Measurements from ENCODE around the gene WFIKKN1. TPM values are rescaled to one million over a fixed set of nuclear protein-coding genes. Genes with fewer than 3 reads are reported as not detected.
A peak's percentile ranks its signal among the peaks of the same experiment; 100 is the strongest.

The WFIKKN1 gene
- total RNA-seq, 1 experiment from 2014 or later = 12.3 TPM

DNA sequence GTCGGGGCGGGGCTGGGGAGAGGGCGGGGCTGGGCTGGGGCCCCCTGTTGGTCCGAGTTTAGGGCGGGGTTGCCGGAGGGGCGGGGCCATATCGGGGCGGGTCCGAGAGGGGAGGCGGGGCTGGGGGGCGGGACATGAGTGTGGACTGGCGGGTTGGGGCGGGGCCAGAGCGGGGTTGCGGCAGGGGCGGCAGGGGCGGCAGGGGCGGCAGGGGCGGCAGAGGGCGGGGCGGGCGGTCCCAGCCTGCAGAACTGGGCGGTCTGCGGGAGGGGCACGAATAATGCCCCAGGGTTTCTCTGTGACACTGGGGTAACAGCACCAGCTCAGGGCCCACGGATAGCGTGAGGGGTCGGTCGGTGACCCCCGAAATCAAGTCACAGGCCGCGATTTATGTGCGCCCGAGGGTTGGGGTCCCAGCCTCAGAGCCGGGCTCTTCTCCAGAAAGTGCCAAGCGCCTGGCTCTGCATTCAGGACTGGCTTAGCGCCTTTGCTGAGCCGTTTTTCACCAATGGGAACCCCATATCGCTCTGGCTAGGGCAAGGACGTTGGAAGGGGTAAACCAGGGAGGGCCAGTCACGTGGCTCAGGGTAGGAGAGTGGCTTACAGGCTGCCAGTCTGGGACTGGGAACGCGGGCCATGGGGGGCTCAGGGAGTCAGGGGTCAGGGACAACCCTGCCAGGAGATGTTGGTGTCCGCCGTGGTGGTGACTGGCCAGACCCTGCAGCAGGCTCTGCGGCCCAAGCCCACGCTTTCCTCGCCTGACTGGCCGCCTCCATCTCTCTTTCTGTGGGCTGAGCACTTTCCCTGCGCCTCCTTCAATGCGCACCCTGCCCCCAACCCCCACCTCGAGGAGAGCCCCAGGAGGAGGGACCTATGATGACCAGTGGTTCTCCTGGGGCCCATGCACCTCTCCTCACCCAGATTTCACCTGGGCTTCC is 6.6 kb downstream of the WFIKKN1 start:
- CTCF ChIA-PET = interaction anchor here (0.5 to 4.0 kb wide), 17 partner anchors 11 to 284 kb away, joined by 3 to 37 read pairs (median 7); partner anchors contain the start of genes RHBDL1, RHOT2 and WDR90
- Mint-ChIP-seq H3K4me1 (peaks cover 19% of the 10 kb centered on the region), H3K27me3 (ENCODE audit: low read depth) (peaks cover 4% of the 10 kb centered on the region; the same call in 1 of the 2 replicates), H3K9me3 (no peaks in the 10 kb centered on the region), H3K4me3 (peak overlapping the region; percentile 97), H3K36me3 (no peaks in the 10 kb centered on the region), H3K27ac (peak overlapping the region; percentile 70)
- POLR2A ChIA-PET = interaction anchor here (0.8 to 1.5 kb wide), 4 partner anchors 11 to 30 kb away, joined by 3 to 7 read pairs (median 5); partner anchors contain the start of genes RHOT2 and WDR90
- DNase-seq (ENCODE audit: low spot score) (peak; percentile 91), ATAC-seq (peak; percentile 19)
- TF ChIP-seq CTCF (IDR thresholded peaks at IDR 0.05) = no peak
- TF ChIP-seq, protein P1, sequence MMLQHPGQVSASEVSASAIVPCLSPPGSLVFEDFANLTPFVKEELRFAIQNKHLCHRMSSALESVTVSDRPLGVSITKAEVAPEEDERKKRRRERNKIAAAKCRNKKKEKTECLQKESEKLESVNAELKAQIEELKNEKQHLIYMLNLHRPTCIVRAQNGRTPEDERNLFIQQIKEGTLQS (CRISPR knock-in tag; conservative IDR thresholded peaks at IDR 0.05) = no peak
- no peak for TF ChIP-seq JUN (CRISPR knock-in tag; IDR thresholded peaks at IDR 0.05)
- TF ChIP-seq, protein P2, sequence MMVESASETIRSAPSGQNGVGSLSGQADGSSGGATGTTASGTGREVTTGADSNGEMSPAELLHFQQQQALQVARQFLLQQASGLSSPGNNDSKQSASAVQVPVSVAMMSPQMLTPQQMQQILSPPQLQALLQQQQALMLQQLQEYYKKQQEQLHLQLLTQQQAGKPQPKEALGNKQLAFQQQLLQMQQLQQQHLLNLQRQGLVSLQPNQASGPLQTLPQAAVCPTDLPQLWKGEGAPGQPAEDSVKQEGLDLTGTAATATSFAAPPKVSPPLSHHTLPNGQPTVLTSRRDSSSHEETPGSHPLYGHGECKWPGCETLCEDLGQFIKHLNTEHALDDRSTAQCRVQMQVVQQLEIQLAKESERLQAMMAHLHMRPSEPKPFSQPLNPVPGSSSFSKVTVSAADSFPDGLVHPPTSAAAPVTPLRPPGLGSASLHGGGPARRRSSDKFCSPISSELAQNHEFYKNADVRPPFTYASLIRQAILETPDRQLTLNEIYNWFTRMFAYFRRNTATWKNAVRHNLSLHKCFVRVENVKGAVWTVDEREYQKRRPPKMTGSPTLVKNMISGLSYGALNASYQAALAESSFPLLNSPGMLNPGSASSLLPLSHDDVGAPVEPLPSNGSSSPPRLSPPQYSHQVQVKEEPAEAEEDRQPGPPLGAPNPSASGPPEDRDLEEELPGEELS (CRISPR knock-in tag; IDR thresholded peaks at IDR 0.05) = 0 out of 2 replicates have a peak, but pooled peaks have one; percentile 27
- TF ChIP-seq SP1 (CRISPR knock-in tag; conservative IDR thresholded peaks at IDR 0.05) = peak; percentile 40
- TF ChIP-seq, protein P3, sequence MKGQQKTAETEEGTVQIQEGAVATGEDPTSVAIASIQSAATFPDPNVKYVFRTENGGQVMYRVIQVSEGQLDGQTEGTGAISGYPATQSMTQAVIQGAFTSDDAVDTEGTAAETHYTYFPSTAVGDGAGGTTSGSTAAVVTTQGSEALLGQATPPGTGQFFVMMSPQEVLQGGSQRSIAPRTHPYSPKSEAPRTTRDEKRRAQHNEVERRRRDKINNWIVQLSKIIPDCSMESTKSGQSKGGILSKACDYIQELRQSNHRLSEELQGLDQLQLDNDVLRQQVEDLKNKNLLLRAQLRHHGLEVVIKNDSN (CRISPR knock-in tag; IDR thresholded peaks at IDR 0.05) = peak; percentile 87
- TF ChIP-seq E2F1 (CRISPR knock-in tag; IDR thresholded peaks at IDR 0.05) = no peak
- TF ChIP-seq, protein P4, sequence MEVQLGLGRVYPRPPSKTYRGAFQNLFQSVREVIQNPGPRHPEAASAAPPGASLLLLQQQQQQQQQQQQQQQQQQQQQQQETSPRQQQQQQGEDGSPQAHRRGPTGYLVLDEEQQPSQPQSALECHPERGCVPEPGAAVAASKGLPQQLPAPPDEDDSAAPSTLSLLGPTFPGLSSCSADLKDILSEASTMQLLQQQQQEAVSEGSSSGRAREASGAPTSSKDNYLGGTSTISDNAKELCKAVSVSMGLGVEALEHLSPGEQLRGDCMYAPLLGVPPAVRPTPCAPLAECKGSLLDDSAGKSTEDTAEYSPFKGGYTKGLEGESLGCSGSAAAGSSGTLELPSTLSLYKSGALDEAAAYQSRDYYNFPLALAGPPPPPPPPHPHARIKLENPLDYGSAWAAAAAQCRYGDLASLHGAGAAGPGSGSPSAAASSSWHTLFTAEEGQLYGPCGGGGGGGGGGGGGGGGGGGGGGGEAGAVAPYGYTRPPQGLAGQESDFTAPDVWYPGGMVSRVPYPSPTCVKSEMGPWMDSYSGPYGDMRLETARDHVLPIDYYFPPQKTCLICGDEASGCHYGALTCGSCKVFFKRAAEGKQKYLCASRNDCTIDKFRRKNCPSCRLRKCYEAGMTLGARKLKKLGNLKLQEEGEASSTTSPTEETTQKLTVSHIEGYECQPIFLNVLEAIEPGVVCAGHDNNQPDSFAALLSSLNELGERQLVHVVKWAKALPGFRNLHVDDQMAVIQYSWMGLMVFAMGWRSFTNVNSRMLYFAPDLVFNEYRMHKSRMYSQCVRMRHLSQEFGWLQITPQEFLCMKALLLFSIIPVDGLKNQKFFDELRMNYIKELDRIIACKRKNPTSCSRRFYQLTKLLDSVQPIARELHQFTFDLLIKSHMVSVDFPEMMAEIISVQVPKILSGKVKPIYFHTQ (CRISPR knock-in tag; IDR thresholded peaks at IDR 0.05) = no peak
- TF ChIP-seq USF2 (CRISPR knock-in tag; IDR thresholded peaks at IDR 0.05) = peak; percentile 88
- no peak for TF ChIP-seq OVOL2 (CRISPR knock-in tag; IDR thresholded peaks at IDR 0.05; ENCODE audit: borderline replicate concordance)
- no peak for TF ChIP-seq ZNF317 (CRISPR knock-in tag; IDR thresholded peaks at IDR 0.05; ENCODE audit: borderline replicate concordance, low read depth)
- TF ChIP-seq ZBTB21 (CRISPR knock-in tag; IDR thresholded peaks at IDR 0.05; ENCODE audit: borderline replicate concordance) = no peak
- TF ChIP-seq PRRX2 (CRISPR knock-in tag; IDR thresholded peaks at IDR 0.05) = no peak
- no peak for TF ChIP-seq ZMAT4 (CRISPR knock-in tag; IDR thresholded peaks at IDR 0.05)
- TF ChIP-seq, protein P5, sequence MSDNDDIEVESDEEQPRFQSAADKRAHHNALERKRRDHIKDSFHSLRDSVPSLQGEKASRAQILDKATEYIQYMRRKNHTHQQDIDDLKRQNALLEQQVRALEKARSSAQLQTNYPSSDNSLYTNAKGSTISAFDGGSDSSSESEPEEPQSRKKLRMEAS (CRISPR knock-in tag; IDR thresholded peaks at IDR 0.05) = peak; percentile 42; the same call in 1 of the 2 replicates
- TF ChIP-seq RORB (CRISPR knock-in tag; IDR thresholded peaks at IDR 0.05) = no peak
- TF ChIP-seq MXD4 (CRISPR knock-in tag; IDR thresholded peaks at IDR 0.05; ENCODE audit: borderline replicate concordance) = no peak
